Esophagus muscularis mucosa (tissue), 4 donors: ENCODE results near the gene E2F6. TPM values are rescaled to one million over a fixed set of nuclear protein-coding genes. Genes with fewer than 3 reads are reported as not detected.

Source experiments
- DNase-seq: peaks from one replicate; pipeline ENCODE4 v3.0.0-alpha.2; 2017; ENCODE audit errors: extremely low spot score
- H3K27ac ChIP-seq, 4 donors: fragments of 200-600 bp; sonication (generic); replicated peaks in 1 of 4; 1 replicate in 3 of 4; 2 replicates in 1 of 4; pipeline ENCODE4 v1.5.1; 2016 to 2019; ENCODE audit warnings: mild to moderate bottlenecking in 1 of 4
- H3K27me3 ChIP-seq, 4 donors: fragments of 200-600 bp; sonication (generic); one replicate each; pipeline versions ENCODE4 v1.5.1 to v1.6.0; 2016 to 2019
- H3K36me3 ChIP-seq, 4 donors: fragments of 200-600 bp; sonication (generic); one replicate each; pipeline ENCODE4 v1.5.1; 2016 to 2019
- H3K4me1 ChIP-seq, 4 donors: fragments of 200-600 bp; sonication (generic); one replicate each; pipeline ENCODE4 v1.5.1; 2016 to 2019
- H3K4me3 ChIP-seq, 4 donors: fragments of 200-600 bp; sonication (generic); 1 replicate in 2 of 4; 2 replicates in 2 of 4; pipeline ENCODE4 v1.5.1; 2016 to 2019; ENCODE audit warnings: mild to moderate bottlenecking in 4 of 4, moderate library complexity in 1 of 4
- H3K9me3 ChIP-seq, 4 donors: fragments of 200-600 bp; sonication (generic); 1 replicate in 3 of 4; 2 replicates in 1 of 4; pipeline ENCODE4 v1.5.1; 2016 to 2019
- CTCF ChIP-seq, 3 experiments: fragments of 200-600 bp in 2 of 3; fragments of 450-650 bp in 1 of 3; sonication (generic) in 2 of 3; IDR thresholded peaks; one replicate each; pipeline ENCODE4 v1.5.1; 2017 to 2019; ENCODE audit warnings: antibody characterized with exemption in 3 of 3, mild to moderate bottlenecking in 2 of 3, moderate library complexity in 1 of 3
- EP300 ChIP-seq: sonication (generic); formaldehyde crosslinking; IDR thresholded peaks from one replicate; pipeline ENCODE4 v1.6.1; 2017; ENCODE audit warnings: antibody characterized with exemption
- POLR2A ChIP-seq: fragments of 450-650 bp; IDR thresholded peaks from one replicate; pipeline ENCODE4 v1.6.1; 2017; ENCODE audit warnings: antibody characterized with exemption, moderate library complexity, mild to moderate bottlenecking, low read depth
- POLR2AphosphoS5 ChIP-seq, 2 donors: sonication (generic); formaldehyde crosslinking; IDR thresholded peaks; one replicate each; pipeline ENCODE4 v1.6.1; 2017; ENCODE audit warnings: antibody characterized with exemption in 2 of 2
- whole genome bisulfite sequencing: methylation state at CpG from one replicate; pipeline ENCODE4 v1.1.5; 2018; 5-methylcytosine and 5-hydroxymethylcytosine counted together
- intact Hi-C: fragments of 100-400 bp; cut with DNase I; formaldehyde crosslinking; loops from one replicate; pipeline ENCODE4 v1.15.1; 2023
- total RNA-seq, 4 donors: library from RNA; depleted of rRNA; stranded (reverse); fragments of >200 nt; gene quantifications; one replicate each; pipeline versions ENCODE4 v1.1.0 to v1.2.1, GENCODE V29; 2016

E2F6 gene
- total RNA-seq, 4 donors from 2014 or later, result 10.9 to 18.0 (median 17.0) TPM

GRCh38 chr2:11404376-11405073 is 61.4 kb downstream of the E2F6 start:
- Histone ChIP-seq H3K36me3 (no peaks in the 10 kb centered on the region), H3K4me3 (no peak overlapping the region), H3K27me3 (no peaks in the 10 kb centered on the region), H3K27ac (peak overlapping the region; percentile 69 to 75 (median 70)), H3K9me3 (no peaks in the 10 kb centered on the region), H3K4me1 (peaks cover 12 to 44% (median 25%) of the 10 kb centered on the region in 4 donors)
- no peak for DNase-seq
- TF ChIP-seq POLR2AphosphoS5 (IDR thresholded peaks at IDR 0.05) (no peak), CTCF (IDR thresholded peaks at IDR 0.05) (no peak), POLR2A (no peak), EP300 (no peak)
- WGBS, result 70% methylated on average over 7 of the region's 7 CpGs
- intact Hi-C loops, result loop anchor here (5.0 kb wide), 1 partner anchor 62 kb away; the partner anchor contains the start of gene ROCK2

- no peaks in the 10 kb centered on the region for H3K36me3 ChIP-seq
- H3K4me1 ChIP-seq, result peaks cover 10 to 41% (median 21%) of the 10 kb centered on the region in 4 donors
- 92% methylated on average over 4 of the region's 9 CpGs for WGBS
- no peaks in the 10 kb centered on the region for H3K27me3 ChIP-seq
- intact Hi-C loops, result no loop called here
- no peak overlapping the region for H3K27ac ChIP-seq
- no peak for DNase-seq
- H3K9me3 ChIP-seq, result no peaks in the 10 kb centered on the region
- TF ChIP-seq CTCF (IDR thresholded peaks at IDR 0.05) (no peak), POLR2A (no peak), POLR2AphosphoS5 (IDR thresholded peaks at IDR 0.05) (no peak), EP300 (no peak)
- no peak overlapping the region for H3K4me3 ChIP-seq
Observed at GRCh38 chr2:11402436-11402835, 63.5 kb downstream of the E2F6 start.

GRCh38 chr2:11399438-11399762 is 66.6 kb downstream of the E2F6 start:
- Histone ChIP-seq H3K9me3 (no peaks in the 10 kb centered on the region), H3K27ac (no peak overlapping the region), H3K27me3 (no peaks in the 10 kb centered on the region), H3K4me3 (no peak overlapping the region), H3K4me1 (peaks cover 11 to 25% (median 18%) of the 10 kb centered on the region in 4 donors), H3K36me3 (no peaks in the 10 kb centered on the region)
- no peak for DNase-seq
- intact Hi-C loops, result no loop called here
- 88% methylated on average over 7 of the region's 7 CpGs for WGBS
- TF ChIP-seq EP300, result no peak
- TF ChIP-seq POLR2AphosphoS5 (IDR thresholded peaks at IDR 0.05), result no peak
- no peak for TF ChIP-seq POLR2A
- no peak for TF ChIP-seq CTCF (IDR thresholded peaks at IDR 0.05)

- Histone ChIP-seq H3K36me3 (no peaks in the 10 kb centered on the region), H3K9me3 (no peaks in the 10 kb centered on the region), H3K27me3 (no peaks in the 10 kb centered on the region), H3K27ac (no peak overlapping the region), H3K4me3 (no peak overlapping the region), H3K4me1 (peaks cover 8 to 26% (median 22%) of the 10 kb centered on the region in 4 donors)
- intact Hi-C loops, result no loop called here
- 92% methylated on average over 12 of the region's 16 CpGs for WGBS
- TF ChIP-seq CTCF (IDR thresholded peaks at IDR 0.05) (no peak), EP300 (no peak), POLR2AphosphoS5 (IDR thresholded peaks at IDR 0.05) (no peak), POLR2A (no peak)
- no peak for DNase-seq
Observed at GRCh38 chr2:11398750-11399437, 67.1 kb downstream of the E2F6 start.
